OCI-LY1 (cell line): Measurements from ENCODE around the gene CHCHD6.
A peak's percentile ranks its signal among the peaks of the same experiment; 100 is the strongest.

Source experiments
- H2AFZ ChIP-seq: fragments of 200-600 bp; sonication (generic), shearing (Covaris generic); 2 replicates; pipeline ENCODE4 v1.6.0; 2014; ENCODE audit warnings: antibody characterized with exemption, mild to moderate bottlenecking, low read length
- H3F3A ChIP-seq: fragments of 200-600 bp; sonication (generic), shearing (Covaris generic); 2 replicates; pipeline ENCODE4 v1.6.0; 2014; ENCODE audit warnings: mild to moderate bottlenecking, antibody characterized with exemption, low read length, moderate library complexity; ENCODE audit not compliant: insufficient read depth
- H3K27ac ChIP-seq: fragments of 200-600 bp; sonication (generic); 2 replicates; pipeline ENCODE4 v1.5.1; 2014; ENCODE audit warnings: low read length, mixed run types, mild to moderate bottlenecking, low read depth; ENCODE audit not compliant: poor library complexity, severe bottlenecking
- H3K27me3 ChIP-seq: fragments of 200-600 bp; sonication (generic); 2 replicates; pipeline ENCODE4 v1.6.0; 2014; ENCODE audit warnings: antibody characterized with exemption, mild to moderate bottlenecking, low read length, moderate library complexity; ENCODE audit not compliant: insufficient read depth
- H3K36me3 ChIP-seq: fragments of 200-600 bp; sonication (generic); 2 replicates; pipeline ENCODE4 v1.6.1; 2014; ENCODE audit warnings: mild to moderate bottlenecking, antibody characterized with exemption, low read length, moderate library complexity, mixed read lengths; ENCODE audit not compliant: insufficient read depth
- H3K4me1 ChIP-seq: fragments of 200-600 bp; sonication (generic); 2 replicates; pipeline ENCODE4 v1.5.1; 2014; ENCODE audit warnings: mild to moderate bottlenecking, low read length, moderate library complexity; ENCODE audit not compliant: insufficient read depth, severe bottlenecking
- H3K4me2 ChIP-seq: fragments of 200-600 bp; sonication (generic), shearing (Covaris generic); 2 replicates; pipeline ENCODE4 v1.6.1; 2014; ENCODE audit warnings: low read length
- H3K4me3 ChIP-seq: fragments of 200-600 bp; sonication (generic); 2 replicates; pipeline ENCODE4 v1.5.1; 2014; ENCODE audit warnings: low read length, low read depth, mild to moderate bottlenecking, mixed read lengths; ENCODE audit not compliant: poor library complexity, severe bottlenecking
- H3K79me2 ChIP-seq: fragments of 200-600 bp; shearing (Covaris generic); 2 replicates; pipeline ENCODE4 v1.6.1; 2016; ENCODE audit warnings: mixed run types, low read length, mixed read lengths; ENCODE audit not compliant: insufficient read depth
- H3K9ac ChIP-seq: fragments of 200-600 bp; sonication (generic), shearing (Covaris generic); 2 replicates; pipeline ENCODE4 v1.6.1; 2014; ENCODE audit warnings: mild to moderate bottlenecking, low read length, mixed read lengths
- H3K9me2 ChIP-seq: fragments of 200-600 bp; sonication (generic), shearing (Covaris generic); 2 replicates; pipeline ENCODE4 v1.6.1; 2014; ENCODE audit warnings: low read depth, mild to moderate bottlenecking, low read length, mixed read lengths
- H3K9me3 ChIP-seq: fragments of 200-600 bp; shearing (Covaris generic); 2 replicates; pipeline ENCODE4 v1.6.1; 2014; ENCODE audit warnings: low read length, mixed read lengths
- H4K20me1 ChIP-seq: fragments of 200-600 bp; sonication (generic), shearing (Covaris generic); 2 replicates; pipeline ENCODE4 v1.6.0; 2016; ENCODE audit warnings: mild to moderate bottlenecking, low read length; ENCODE audit not compliant: insufficient read depth
- CTCF ChIP-seq: fragments of 200-600 bp; sonication (generic), shearing (Covaris generic); IDR thresholded peaks from 2 replicates; pipeline ENCODE4 v1.5.1; 2017; ENCODE audit warnings: mild to moderate bottlenecking, antibody characterized with exemption, low read length, moderate library complexity, mixed read lengths
- EZH2 ChIP-seq: fragments of 200-600 bp; sonication (generic), shearing (Covaris generic); IDR thresholded peaks from 2 replicates; pipeline ENCODE4 v1.8.0; 2017; ENCODE audit warnings: borderline replicate concordance, mixed run types, mild to moderate bottlenecking, antibody characterized with exemption, low read length, moderate library complexity, mixed read lengths

Gene CHCHD6

GRCh38 chr3:127001486-127002194 lies 297.6 kb downstream of the CHCHD6 start:
- Histone ChIP-seq H3K27ac (no peak overlapping the region), H3K27me3 (no peaks in the 10 kb centered on the region), H2AFZ (no peak overlapping the region), H3K4me1 (no peaks in the 10 kb centered on the region), H3K9me3 (no peaks in the 10 kb centered on the region), H3K36me3 (no peaks in the 10 kb centered on the region), H3K4me2 (no peak overlapping the region), H4K20me1 (no peaks in the 10 kb centered on the region), H3K4me3 (no peak overlapping the region), H3F3A (no peaks in the 10 kb centered on the region), H3K9ac (no peak overlapping the region), H3K79me2 (no peaks in the 10 kb centered on the region), H3K9me2 (no peaks in the 10 kb centered on the region)
- TF ChIP-seq EZH2 (no peak), CTCF (no peak)

- no peaks in the 10 kb centered on the region for H3K79me2 ChIP-seq
- no peaks in the 10 kb centered on the region for H3K36me3 ChIP-seq
- no peak overlapping the region for H2AFZ ChIP-seq
- H3K4me2 ChIP-seq, result no peak overlapping the region
- no peaks in the 10 kb centered on the region for H3K9me2 ChIP-seq
- no peak overlapping the region for H3K27ac ChIP-seq
- H3F3A ChIP-seq, result no peaks in the 10 kb centered on the region
- no peaks in the 10 kb centered on the region for H4K20me1 ChIP-seq
- peak; percentile 15; the same call in 1 of the 2 replicates for TF ChIP-seq CTCF
- TF ChIP-seq EZH2, result no peak
- H3K4me3 ChIP-seq, result no peak overlapping the region
- H3K27me3 ChIP-seq, result no peaks in the 10 kb centered on the region
- no peaks in the 10 kb centered on the region for H3K9me3 ChIP-seq
- H3K9ac ChIP-seq, result no peak overlapping the region
- H3K4me1 ChIP-seq, result no peaks in the 10 kb centered on the region
Observed at GRCh38 chr3:127002195-127003174, 298.4 kb downstream of the CHCHD6 start.

- H3K9me3 ChIP-seq, result no peaks in the 10 kb centered on the region
- H3K9ac ChIP-seq, result no peak overlapping the region
- no peaks in the 10 kb centered on the region for H4K20me1 ChIP-seq
- H2AFZ ChIP-seq, result no peak overlapping the region
- H3K27ac ChIP-seq, result no peak overlapping the region
- H3K36me3 ChIP-seq, result no peaks in the 10 kb centered on the region
- no peak overlapping the region for H3K4me2 ChIP-seq
- H3K9me2 ChIP-seq, result no peaks in the 10 kb centered on the region
- no peaks in the 10 kb centered on the region for H3F3A ChIP-seq
- no peaks in the 10 kb centered on the region for H3K79me2 ChIP-seq
- TF ChIP-seq CTCF, result no peak
- TF ChIP-seq EZH2, result no peak
- no peaks in the 10 kb centered on the region for H3K4me1 ChIP-seq
- H3K4me3 ChIP-seq, result no peak overlapping the region
- no peaks in the 10 kb centered on the region for H3K27me3 ChIP-seq
Observed at GRCh38 chr3:127003175-127003555, 299.1 kb downstream of the CHCHD6 start.
